GM19395 (cell line): Measurements from ENCODE around the gene TMEM81.

ENCODE experiments used
- ATAC-seq: cut with Tn5 transposase; IDR thresholded peaks from one replicate; pipeline ENCODE4 v1.9.1; 2021; ENCODE audit warnings: mild to moderate bottlenecking, moderate library complexity; ENCODE audit not compliant: unreplicated experiment

TMEM81 gene

GRCh38 chr1:205077158-205077933 is 6.9 kb downstream of the TMEM81 start:
- ATAC-seq: no peak

GRCh38 chr1:205076245-205076761 is 8.0 kb downstream of the TMEM81 start:
- ATAC-seq: no peak

- no peak for ATAC-seq
Observed at GRCh38 chr1:205075642-205076155, 8.6 kb downstream of the TMEM81 start.

GRCh38 chr1:205074513-205074912 is 9.7 kb downstream of the TMEM81 start:
- no peak for ATAC-seq

GRCh38 chr1:205074084-205074483 is 10.2 kb downstream of the TMEM81 start:
- no peak for ATAC-seq

GRCh38 chr1:205073511-205073910 is 10.7 kb downstream of the TMEM81 start:
- no peak for ATAC-seq

- ATAC-seq: no peak
Observed at GRCh38 chr1:205072881-205073280, 11.4 kb downstream of the TMEM81 start.

- no peak for ATAC-seq
Observed at GRCh38 chr1:205072286-205072685, 12.0 kb downstream of the TMEM81 start.

GRCh38 chr1:205071801-205072200 is 12.5 kb downstream of the TMEM81 start:
- ATAC-seq: no peak

- ATAC-seq: no peak
Observed at GRCh38 chr1:205071028-205071409, 13.2 kb downstream of the TMEM81 start.

GRCh38 chr1:205069371-205070125 is 14.7 kb downstream of the TMEM81 start:
- no peak for ATAC-seq

- no peak for ATAC-seq
Observed at GRCh38 chr1:205068457-205069040, 15.7 kb downstream of the TMEM81 start.

- no peak for ATAC-seq
Observed at GRCh38 chr1:205068001-205068400, 16.3 kb downstream of the TMEM81 start.

- ATAC-seq: no peak
Observed at GRCh38 chr1:205067031-205067430, 17.2 kb downstream of the TMEM81 start.

GRCh38 chr1:205066141-205066818 is 18.0 kb downstream of the TMEM81 start:
- no peak for ATAC-seq

GRCh38 chr1:205065666-205066065 is 18.6 kb downstream of the TMEM81 start:
- ATAC-seq: no peak

GRCh38 chr1:205064741-205065316 is 19.4 kb downstream of the TMEM81 start:
- no peak for ATAC-seq

- ATAC-seq: no peak
Observed at GRCh38 chr1:205064301-205064700, 20.0 kb downstream of the TMEM81 start.

- ATAC-seq: no peak
Observed at GRCh38 chr1:205062895-205063294, 21.4 kb downstream of the TMEM81 start.

GRCh38 chr1:205062319-205062718 is 21.9 kb downstream of the TMEM81 start:
- no peak for ATAC-seq

- no peak for ATAC-seq
Observed at GRCh38 chr1:205061665-205062069, 22.6 kb downstream of the TMEM81 start.
